OCI-LY3 (cell line): ENCODE results near the gene OBSCN.

Experiments used
- H2AFZ ChIP-seq: fragments of 200-600, 300-600 bp; shearing (Covaris generic); 2 replicates; pipeline ENCODE4 v1.6.0; 2014; ENCODE audit warnings: antibody characterized with exemption, low read depth, low read length
- H3K27ac ChIP-seq: fragments of 200-600, 300-600 bp; sonication (generic); 2 replicates; pipeline ENCODE4 v1.5.1; 2014; ENCODE audit warnings: mild to moderate bottlenecking, low read length, moderate library complexity, mixed read lengths
- H3K27me3 ChIP-seq: fragments of 200-600, 300-600 bp; sonication (generic); 2 replicates; pipeline ENCODE4 v1.6.1; 2014; ENCODE audit warnings: low read depth, low read length, mixed read lengths
- H3K36me3 ChIP-seq: fragments of 200-600, 300-600 bp; sonication (generic); replicated peaks from 2 replicates; pipeline ENCODE3; 2014; ENCODE audit warnings: low read depth, low read length, mixed read lengths
- H3K4me1 ChIP-seq: fragments of 300-600, 200-600 bp; sonication (generic); 2 replicates; pipeline ENCODE4 v1.6.1; 2014; ENCODE audit warnings: low read length, mixed read lengths
- H3K4me2 ChIP-seq: fragments of 200-600, 300-600 bp; sonication (generic); 2 replicates; pipeline ENCODE4 v1.6.1; 2014; ENCODE audit warnings: low read length, mixed read lengths
- H3K4me3 ChIP-seq: fragments of 300-600, 200-600 bp; sonication (generic); 2 replicates; pipeline ENCODE4 v1.5.1; 2014; ENCODE audit warnings: antibody characterized with exemption, mild to moderate bottlenecking, low read length, moderate library complexity
- H3K79me2 ChIP-seq: fragments of 300-600, 200-600 bp; shearing (Covaris generic); 2 replicates; pipeline ENCODE4 v1.6.1; 2014; ENCODE audit warnings: mild to moderate bottlenecking, low read length, mixed read lengths
- H3K9ac ChIP-seq: fragments of 300-600, 200-600 bp; shearing (Covaris generic); 2 replicates; pipeline ENCODE4 v1.6.0; 2014; ENCODE audit warnings: mild to moderate bottlenecking, low read length, moderate library complexity
- H3K9me3 ChIP-seq: fragments of 200-600, 300-600 bp; shearing (Covaris generic); 2 replicates; pipeline ENCODE4 v1.6.1; 2014; ENCODE audit warnings: low read length, mixed read lengths; ENCODE audit not compliant: insufficient read depth
- H4K20me1 ChIP-seq: fragments of 200-600, 300-600 bp; sonication (generic); 2 replicates; pipeline ENCODE4 v1.6.1; 2016; ENCODE audit warnings: low read length, mixed read lengths; ENCODE audit not compliant: insufficient read depth
- CTCF ChIP-seq: fragments of 200-600, 300-600 bp; sonication (generic); IDR thresholded peaks from 2 replicates; pipeline ENCODE4 v1.5.1; 2014; ENCODE audit warnings: antibody characterized with exemption, low read length, low read depth
- EZH2phosphoT487 ChIP-seq: fragments of 200-600 bp; shearing (Covaris generic); IDR thresholded peaks from 2 replicates; pipeline ENCODE4 v1.6.1; 2018; ENCODE audit warnings: antibody characterized with exemption, mixed run types, low read depth

OBSCN gene

GRCh38 chr1:228411548-228412430 lies 203.9 kb downstream of the OBSCN start:
- Histone ChIP-seq H3K4me1 (peaks cover 7% of the 10 kb centered on the region), H2AFZ (no peak overlapping the region), H3K27me3 (no peaks in the 10 kb centered on the region), H3K4me3 (no peak overlapping the region), H3K27ac (no peak overlapping the region), H3K9ac (no peak overlapping the region), H3K79me2 (peaks cover 7% of the 10 kb centered on the region; the same call in 1 of the 2 replicates), H3K36me3 (no peaks in the 10 kb centered on the region), H3K9me3 (no peaks in the 10 kb centered on the region), H4K20me1 (no peaks in the 10 kb centered on the region), H3K4me2 (no peak overlapping the region)
- no peak for TF ChIP-seq EZH2phosphoT487
- TF ChIP-seq CTCF = no peak

GRCh38 chr1:228413241-228414010 lies 205.6 kb downstream of the OBSCN start:
- H3K4me1 ChIP-seq = no peaks in the 10 kb centered on the region
- H3K9me3 ChIP-seq = no peaks in the 10 kb centered on the region
- H3K36me3 ChIP-seq = no peaks in the 10 kb centered on the region
- no peak overlapping the region for H3K4me3 ChIP-seq
- H2AFZ ChIP-seq = no peak overlapping the region
- no peaks in the 10 kb centered on the region for H3K27me3 ChIP-seq
- TF ChIP-seq EZH2phosphoT487 = no peak
- no peak for TF ChIP-seq CTCF
- no peaks in the 10 kb centered on the region for H3K79me2 ChIP-seq
- H4K20me1 ChIP-seq = no peaks in the 10 kb centered on the region
- no peak overlapping the region for H3K4me2 ChIP-seq
- no peak overlapping the region for H3K9ac ChIP-seq
- no peak overlapping the region for H3K27ac ChIP-seq

GRCh38 chr1:228414511-228415211 lies 206.8 kb downstream of the OBSCN start:
- H4K20me1 ChIP-seq = no peaks in the 10 kb centered on the region
- H3K9ac ChIP-seq = no peak overlapping the region
- H3K36me3 ChIP-seq = no peaks in the 10 kb centered on the region
- H3K27ac ChIP-seq = no peak overlapping the region
- no peaks in the 10 kb centered on the region for H3K9me3 ChIP-seq
- H3K4me2 ChIP-seq = no peak overlapping the region
- no peak overlapping the region for H2AFZ ChIP-seq
- no peaks in the 10 kb centered on the region for H3K4me1 ChIP-seq
- TF ChIP-seq EZH2phosphoT487 = no peak
- no peak for TF ChIP-seq CTCF
- H3K79me2 ChIP-seq = no peaks in the 10 kb centered on the region
- no peak overlapping the region for H3K4me3 ChIP-seq
- 0 out of 2 replicates have a peak, but pooled peaks cover 5% of the 10 kb centered on the region for H3K27me3 ChIP-seq
